ENCODE results near the gene ZNF524.
A peak's percentile ranks its signal among the peaks of the same experiment; 100 is the strongest.

Gene ZNF524

GRCh38 chr19:55644842-55645511 lies 44.9 kb downstream of the ZNF524 start:
- TF ChIP-seq POLR2AphosphoS5 (IDR thresholded peaks at IDR 0.05; ENCODE audit: low read depth) (no peak), SPI1 (IDR thresholded peaks at IDR 0.05; ENCODE audit: borderline replicate concordance, low read depth) (no peak), CTCF (IDR thresholded peaks at IDR 0.05; ENCODE audit: insufficient read depth, low read length) (no peak)
- DNase-seq (ENCODE audit: low read depth in 1 of 2, low spot score in 1 of 2), result no peak
- Histone ChIP-seq H3K4me3 (replicated peaks; ENCODE audit: insufficient read depth, low read length) (no peak overlapping the region), H3K27me3 (ENCODE audit: insufficient read depth, poor library complexity, severe bottlenecking) (no peaks in the 10 kb centered on the region), H3K27ac (replicated peaks) (no peak overlapping the region)

GRCh38 chr19:55645512-55645881 lies 45.4 kb downstream of the ZNF524 start:
- TF ChIP-seq POLR2AphosphoS5 (IDR thresholded peaks at IDR 0.05; ENCODE audit: low read depth), result no peak
- TF ChIP-seq REST (IDR thresholded peaks at IDR 0.05; ENCODE audit: insufficient replicate concordance, low read depth), result no peak
- no peak for TF ChIP-seq CTCF (IDR thresholded peaks at IDR 0.05; ENCODE audit: insufficient read depth, low read length)
- no peak for TF ChIP-seq SPI1 (IDR thresholded peaks at IDR 0.05; ENCODE audit: borderline replicate concordance, low read depth)
- TF ChIP-seq GABPA (IDR thresholded peaks at IDR 0.05; ENCODE audit: low read depth), result no peak
- H3K27ac ChIP-seq (replicated peaks), result no peak overlapping the region
- H3K27me3 ChIP-seq (ENCODE audit: insufficient read depth, poor library complexity, severe bottlenecking), result no peaks in the 10 kb centered on the region
- H3K4me3 ChIP-seq (replicated peaks; ENCODE audit: insufficient read depth, low read length), result no peak overlapping the region
- no peak for DNase-seq (ENCODE audit: low read depth in 1 of 2, low spot score in 1 of 2)

- no peak for DNase-seq (ENCODE audit: low read depth in 1 of 2, low spot score in 1 of 2)
- TF ChIP-seq REST (IDR thresholded peaks at IDR 0.05; ENCODE audit: insufficient replicate concordance, low read depth) (no peak), POLR2AphosphoS5 (IDR thresholded peaks at IDR 0.05; ENCODE audit: low read depth) (no peak), GABPA (IDR thresholded peaks at IDR 0.05; ENCODE audit: low read depth) (no peak), SPI1 (IDR thresholded peaks at IDR 0.05; ENCODE audit: borderline replicate concordance, low read depth) (no peak), CTCF (IDR thresholded peaks at IDR 0.05; ENCODE audit: insufficient read depth, low read length) (no peak)
- Histone ChIP-seq H3K4me3 (replicated peaks; ENCODE audit: insufficient read depth, low read length) (peak overlapping the region; percentile 77), H3K27me3 (ENCODE audit: insufficient read depth, poor library complexity, severe bottlenecking) (no peaks in the 10 kb centered on the region), H3K27ac (replicated peaks) (peak overlapping the region; percentile 83)
Measured at GRCh38 chr19:55646889-55647731, 47.0 kb downstream of the ZNF524 start.
